Central memory CD4-positive, alpha-beta T cell (primary cell): ENCODE measurements around the gene SLC25A29.
"Not testable (repeated sequence)": the region's sequence is repeated elsewhere in the genome, so short reads cannot be mapped to it uniquely, and the experiment has no call there.

ENCODE experiments used
- DNase-seq: peaks from one replicate; pipeline ENCODE4 v3.0.0; 2022

The SLC25A29 gene

DNA sequence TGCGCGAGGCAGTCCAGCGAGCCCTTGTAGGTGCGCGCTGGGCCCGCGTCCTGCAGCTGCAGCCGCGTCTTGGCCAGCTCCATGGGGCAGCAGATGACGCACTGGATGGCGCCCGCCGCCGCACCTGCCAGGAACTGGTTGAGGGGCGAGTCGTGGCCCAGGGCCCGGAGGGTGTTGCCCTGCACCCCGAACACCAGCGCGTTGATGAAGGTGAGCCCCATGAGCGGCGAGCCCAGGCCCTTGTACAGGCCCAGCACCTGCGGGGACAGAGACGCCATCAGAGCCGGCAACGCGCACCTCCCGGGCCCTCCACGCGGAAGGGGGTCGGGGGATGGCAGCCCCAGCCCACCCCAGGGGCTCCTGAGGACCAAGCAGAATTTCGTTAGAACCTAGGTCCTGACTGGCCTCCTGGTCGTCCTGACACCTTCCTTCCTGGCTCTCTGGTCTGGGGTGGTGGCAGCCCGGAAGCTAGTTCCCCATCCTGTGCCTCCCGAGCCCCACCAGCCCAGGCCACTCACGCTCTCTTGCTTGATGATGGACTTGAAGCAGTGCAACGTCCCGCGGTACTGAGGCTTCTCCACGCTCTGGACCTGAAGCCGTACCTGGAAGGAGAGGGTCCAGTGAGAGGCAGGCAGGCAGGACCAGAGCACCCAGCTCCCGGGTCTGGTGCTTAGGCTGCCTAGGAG is 13.3 kb downstream of the SLC25A29 start:
- DNase-seq = no peak

DNA sequence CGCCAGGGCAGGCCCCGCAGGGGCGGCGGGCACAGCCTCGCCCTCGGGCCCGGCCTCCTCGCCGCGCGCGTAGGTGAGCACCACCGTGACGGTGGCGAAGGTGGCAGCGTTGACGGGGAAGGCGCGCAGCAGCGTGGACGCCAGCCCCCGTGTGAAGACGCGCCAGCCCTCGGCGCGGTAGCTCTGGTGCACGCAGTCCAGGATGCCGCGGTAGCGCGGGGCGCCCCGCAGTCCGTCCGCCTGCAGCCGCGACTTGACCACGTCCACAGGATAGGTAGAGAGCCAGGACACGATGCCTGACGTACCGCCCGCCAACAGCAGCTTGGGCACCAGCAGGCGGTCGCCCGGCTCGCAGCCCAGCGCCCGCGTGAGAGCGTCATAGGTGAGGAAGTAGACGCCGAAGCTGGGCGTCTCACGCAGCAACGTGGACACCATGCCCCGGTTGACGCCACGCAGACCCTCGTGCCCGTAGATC is 13.9 kb downstream of the SLC25A29 start:
- DNase-seq = no peak

DNA sequence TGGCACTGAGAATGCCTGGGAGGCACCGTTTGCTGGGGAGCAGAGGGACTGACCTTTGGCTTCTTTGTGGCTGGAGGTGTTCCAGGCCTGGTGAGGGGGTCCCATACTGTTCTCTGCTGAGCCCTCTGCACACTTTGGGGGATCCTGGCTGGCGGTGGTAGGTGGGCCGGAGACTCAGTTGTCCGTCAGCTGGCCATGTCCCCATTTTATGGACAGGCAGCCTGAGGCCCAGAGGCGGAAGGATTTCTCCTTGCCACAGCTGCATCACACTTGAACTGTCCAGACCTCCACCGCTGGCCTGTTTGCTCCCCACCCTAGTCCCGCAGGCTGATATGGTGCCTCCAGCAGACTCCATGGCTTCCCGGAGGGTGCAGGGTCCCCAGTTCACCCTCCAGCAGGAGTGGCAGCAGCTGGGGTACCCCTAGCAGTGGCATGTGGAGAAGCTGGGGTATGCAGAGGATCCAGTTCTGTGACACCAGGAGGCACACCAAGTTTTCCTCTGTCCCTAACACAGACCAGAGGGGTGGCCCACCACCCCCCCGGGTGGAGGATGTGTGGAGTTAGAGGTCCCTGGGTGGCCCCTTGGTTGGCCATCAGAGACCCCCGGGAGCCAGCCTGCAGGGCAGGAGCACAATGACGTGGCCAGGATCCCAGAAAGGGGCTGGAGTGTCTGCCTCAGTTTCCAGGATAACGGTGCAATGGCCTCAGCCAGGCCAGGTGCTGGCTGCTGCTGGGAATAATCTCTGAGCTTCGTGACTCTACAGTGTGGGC is 14.8 kb downstream of the SLC25A29 start:
- no peak for DNase-seq

DNA sequence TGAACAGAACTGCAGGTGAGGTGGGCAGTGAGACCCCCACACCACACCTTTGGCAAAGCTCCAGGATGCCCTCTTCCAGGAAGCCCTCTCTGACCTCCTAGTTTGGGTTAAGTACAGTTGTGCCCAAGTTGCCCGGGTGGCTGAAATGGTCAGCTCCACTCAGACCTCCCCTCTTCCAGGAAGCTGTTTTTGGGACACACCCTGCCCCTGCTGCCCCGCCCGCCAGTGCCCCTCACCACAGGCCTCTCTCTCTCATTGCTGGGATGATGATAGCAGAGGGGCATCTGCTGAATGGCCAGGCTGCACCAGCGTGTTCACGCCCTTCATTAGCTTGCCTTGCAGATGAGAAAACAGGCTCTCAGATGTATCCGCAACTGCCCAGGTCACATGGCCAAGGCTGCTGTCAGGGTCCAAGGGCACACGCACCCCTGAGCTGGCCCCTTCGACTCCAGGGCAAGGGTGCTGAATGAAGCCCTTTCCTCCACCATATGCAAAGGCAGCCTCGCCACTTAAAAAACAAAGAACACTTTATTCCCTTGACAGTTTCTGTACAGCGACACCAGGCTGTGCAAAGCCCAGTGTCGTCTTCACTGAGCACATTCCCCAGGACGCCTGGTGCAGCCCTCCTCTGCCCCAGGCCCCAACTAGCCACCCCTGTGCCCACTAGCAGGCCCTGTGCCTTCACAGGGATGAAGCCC is 15.5 kb downstream of the SLC25A29 start:
- DNase-seq = no peak

DNA sequence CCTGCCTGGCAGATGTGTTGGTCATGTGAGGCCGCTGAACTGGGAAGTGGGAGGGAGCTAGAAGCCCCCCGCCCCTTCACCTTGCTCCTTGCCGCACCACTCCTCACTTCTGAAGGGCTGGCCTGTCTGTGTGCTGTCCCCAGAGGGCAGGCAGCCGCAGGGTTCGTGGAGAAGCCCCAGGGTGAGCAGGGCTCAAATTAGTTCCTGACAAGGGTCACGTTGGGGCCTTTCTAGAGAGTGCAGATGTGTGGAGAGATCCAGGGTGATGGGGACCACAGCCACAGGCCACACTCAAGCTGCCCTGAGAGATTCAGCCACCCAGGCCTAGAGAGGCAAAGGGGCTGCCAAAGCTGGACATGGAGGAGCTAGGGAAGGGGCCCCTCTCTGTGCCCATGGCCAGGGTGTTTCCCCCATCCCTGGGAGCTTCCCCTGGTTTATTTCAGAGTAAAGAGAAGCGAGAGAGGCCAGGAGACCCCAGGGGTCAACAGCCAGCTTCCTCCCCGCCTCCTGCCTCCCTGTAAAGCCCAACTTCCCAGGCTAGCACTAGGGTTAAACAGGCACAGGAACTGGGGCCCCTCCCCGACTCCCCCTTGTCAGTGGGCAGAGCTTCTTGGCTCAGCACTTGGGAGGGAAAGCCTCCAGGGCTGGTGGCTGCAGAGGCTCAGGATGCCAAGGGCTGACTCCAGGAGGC is 16.2 kb downstream of the SLC25A29 start:
- no peak for DNase-seq

DNA sequence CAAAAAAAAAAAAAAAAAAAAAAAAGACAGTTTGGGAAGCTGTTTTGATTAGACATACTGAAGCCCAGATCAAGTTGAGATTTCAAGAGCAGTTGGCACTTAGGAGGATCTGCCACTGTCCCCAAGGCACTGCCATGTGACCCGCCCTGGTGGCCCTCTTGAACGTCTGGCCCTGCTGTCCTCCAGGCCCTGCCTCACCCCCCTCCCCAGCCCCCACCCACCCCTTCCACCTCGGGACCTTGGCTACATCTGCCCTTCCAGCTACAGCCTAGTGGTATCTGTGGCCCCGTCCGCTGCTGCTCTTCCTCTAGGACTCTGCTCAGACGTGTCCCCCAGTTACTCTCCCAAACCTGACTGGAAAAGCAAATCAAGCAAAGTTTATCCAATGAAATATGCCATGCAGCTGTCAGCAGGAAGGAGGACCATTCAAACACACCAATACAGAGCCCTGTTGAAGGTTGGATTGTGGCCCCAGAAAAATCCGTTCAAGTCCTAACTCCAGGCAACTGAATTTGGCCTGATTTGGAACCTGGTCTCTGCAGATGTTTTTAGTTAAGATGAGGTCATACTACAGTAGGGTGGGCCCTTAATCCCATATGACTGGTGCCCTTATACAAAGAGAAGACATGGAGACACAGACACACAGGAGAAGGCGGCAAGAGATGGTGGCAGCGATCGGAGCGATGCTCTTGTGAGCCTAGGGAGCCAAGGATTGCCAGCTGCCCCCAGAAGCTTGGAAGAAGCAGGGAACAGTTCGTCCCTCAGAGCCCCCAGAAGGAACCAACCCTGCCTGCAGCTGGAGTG is 17.7 kb downstream of the SLC25A29 start:
- DNase-seq = no peak

DNA sequence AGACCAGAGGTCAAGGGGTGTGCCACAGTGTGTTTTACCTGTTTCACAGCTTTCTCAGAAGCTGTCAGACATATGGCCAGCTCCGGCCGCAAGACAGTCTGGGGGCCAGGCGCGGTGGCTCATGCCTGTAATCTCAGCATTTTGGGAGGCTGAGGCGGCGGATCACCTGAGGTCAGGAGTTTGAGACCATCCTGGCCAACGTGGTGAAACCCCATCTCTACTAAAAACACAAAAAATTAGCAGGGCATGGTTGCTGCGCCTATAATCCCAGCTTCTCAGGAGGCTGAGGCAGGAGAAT is 18.3 kb downstream of the SLC25A29 start:
- DNase-seq = not testable (repeated sequence)

DNA sequence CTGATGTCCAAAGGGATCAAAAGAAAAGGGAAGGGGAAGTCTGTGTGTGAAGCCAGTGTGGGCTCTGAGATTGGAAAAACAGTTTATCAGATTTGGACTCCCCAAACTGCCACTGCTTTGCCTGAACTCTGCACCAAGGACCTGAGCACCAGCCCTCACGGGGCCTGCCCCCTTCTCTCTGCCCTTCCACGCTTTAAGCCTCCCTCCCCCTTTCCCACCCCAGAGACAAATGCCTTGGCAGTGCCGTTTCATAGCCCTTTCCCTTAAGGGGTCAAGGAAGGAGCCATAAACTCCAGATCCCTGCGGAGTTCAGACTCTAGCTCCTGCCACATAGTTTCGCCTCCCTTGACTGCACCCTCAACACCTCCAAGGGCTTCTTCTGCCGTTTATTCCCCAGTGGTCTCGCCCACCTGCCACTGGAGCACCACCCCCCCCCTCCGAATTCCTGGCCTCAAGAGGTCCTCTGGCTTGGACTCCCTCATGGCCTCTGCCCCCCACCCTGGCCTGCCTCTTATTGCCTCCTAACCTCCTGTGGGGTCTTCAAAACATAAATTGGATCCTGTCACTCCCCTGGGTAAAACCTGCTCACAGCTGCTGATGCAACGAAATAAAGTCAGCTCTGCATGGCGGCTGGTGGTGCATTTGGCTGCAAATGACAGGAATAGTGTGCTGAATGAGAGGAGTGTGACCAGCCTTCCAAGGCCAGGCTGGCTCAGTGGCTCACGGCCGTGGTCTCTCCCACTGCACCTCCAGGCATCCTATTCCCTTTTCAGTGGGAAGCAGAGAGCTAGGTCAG is 18.8 kb downstream of the SLC25A29 start:
- DNase-seq = no peak

DNA sequence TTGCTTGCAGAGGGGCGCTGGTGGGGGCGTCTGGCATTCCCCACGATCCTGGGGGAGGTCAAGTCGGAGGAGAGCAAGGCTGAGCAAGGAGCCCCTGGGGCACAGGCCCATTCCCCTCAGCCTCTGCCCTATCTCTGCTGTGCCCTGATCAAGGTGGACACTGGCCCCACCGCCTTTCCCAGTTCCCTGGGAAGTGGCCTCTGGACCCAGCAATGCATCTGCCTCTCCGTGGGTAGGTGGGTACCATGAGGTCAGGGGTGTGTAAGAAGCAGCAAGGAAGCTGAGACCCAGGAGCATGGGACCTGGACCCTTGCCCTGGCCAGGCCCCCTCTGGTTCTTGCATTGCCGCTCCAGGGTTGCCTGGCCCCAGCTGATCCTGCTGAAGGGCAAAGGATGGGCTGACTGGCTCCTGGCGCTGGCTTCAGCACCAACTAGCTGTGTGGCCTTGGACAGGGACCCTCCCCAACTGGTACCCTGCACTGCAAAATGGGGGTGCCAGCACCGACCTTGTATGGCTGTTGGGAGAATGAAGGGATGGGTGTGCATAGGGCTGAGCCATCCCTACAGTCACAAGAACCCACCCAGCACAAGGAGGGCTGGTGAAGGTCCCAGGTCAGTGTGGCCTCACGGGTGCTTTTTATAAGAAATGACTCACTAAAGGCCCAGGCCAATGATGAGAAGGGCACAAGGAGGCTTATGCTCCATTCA is 19.6 kb downstream of the SLC25A29 start:
- no peak for DNase-seq

DNA sequence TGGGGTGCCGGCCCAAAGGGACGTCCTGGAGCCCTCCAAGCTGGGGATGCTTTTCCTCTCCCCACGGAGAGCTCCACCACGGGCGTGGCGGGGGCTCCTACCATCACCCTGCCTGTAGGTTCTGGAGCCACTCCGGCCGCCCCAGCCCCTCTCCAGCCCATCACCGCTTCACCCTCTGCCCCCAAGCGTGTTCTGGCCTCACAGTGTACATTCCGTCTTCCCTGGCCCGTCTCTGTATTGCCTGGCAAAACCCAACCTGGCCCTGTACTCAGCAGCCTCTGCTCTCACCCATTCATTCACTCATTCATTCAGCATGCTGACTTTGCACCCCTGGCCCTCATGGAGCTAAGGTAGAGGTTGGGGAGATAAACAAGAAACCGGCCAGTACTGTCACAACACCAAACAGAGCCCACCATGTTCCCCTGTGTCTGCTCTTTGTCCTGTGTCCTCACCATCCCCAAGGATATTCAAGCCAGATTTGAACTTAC is 20.3 kb downstream of the SLC25A29 start:
- DNase-seq = no peak

DNA sequence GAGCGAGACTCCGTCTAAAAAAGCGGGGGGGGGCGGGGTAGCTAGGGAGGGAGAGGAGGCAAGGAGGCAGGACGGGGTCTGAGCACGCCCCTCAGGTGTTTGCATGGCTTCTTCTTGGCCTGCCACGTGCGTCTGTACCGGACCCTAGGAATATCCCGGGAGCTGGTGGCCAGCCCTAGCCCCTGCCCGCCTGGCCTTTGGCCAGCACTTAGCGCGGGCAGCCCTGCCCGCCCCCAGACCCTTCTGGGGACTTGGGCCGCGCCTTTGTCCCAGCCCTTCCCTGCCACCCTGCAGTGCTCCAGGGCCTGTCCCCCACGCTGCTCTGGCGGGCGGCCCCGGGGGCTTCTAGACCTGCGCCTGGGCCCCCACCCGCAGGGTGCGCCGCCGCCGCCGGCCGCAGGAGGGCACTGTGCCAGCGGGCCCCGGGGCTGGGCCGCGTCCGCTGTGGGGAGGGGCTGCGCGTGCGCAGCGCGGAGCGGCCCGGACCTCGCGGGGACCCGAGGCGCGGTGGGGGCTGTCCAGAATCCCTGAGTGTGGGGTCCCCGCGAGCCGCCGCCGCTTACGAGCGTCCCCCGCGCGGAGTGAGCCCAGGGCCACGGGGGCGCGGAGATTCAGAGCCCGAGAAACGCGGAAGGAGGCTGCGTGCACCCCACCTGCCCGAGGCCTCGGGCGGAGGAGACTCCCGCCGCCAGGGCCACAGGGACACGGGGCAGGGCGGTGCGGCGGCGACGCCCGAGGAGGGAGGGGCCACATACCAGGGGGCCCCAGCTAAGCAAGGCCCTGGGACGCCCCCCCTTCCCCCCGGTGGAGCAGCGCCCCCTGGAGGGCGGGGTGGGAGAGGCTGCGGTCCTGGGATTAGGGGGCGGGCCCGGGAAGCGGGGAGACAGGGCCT is 21.0 kb downstream of the SLC25A29 start:
- DNase-seq = peak; percentile 73

DNA sequence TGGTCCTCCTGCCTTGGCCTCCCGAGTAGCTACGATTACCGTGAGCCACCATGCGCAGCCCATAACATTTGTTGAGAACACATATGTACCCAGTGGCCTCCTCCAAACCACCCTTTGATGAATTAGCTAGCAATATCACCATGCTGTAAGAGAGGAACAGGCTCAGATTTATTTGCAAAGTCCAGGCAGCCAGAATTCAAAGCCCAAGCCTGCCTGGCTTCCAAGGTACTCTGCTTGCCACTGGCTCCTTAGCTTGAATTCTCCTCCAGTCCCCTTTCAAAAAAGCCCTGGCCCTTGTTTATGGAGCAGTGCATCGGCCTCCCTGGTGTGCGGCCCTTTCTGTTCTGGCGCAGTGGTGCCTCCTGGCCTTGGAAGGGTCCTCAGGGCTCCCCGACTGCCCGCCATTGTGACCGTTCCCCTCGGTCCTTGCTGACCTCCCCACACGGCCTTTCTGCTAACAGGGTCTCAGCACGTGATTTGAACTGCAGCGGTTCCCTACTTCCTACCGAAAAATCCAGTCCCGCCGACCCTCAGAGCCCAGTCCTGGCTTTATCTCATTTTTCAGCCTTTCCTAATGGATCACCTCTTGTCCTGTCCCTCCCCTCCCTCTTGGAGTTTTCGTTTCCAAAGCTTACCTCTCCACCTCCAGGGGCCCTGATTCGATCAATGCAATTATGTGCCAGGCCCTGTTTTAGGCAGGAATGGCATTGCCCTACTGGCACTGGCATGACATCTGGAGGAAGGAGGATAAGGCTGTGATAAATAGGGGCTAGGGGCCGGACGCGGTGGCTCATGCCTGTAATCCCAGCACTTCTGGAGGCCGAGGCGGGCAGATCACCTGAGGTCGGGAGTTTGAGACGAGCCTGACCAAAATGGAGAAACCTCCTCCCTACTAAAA is 22.0 kb downstream of the SLC25A29 start:
- DNase-seq = no peak

DNA sequence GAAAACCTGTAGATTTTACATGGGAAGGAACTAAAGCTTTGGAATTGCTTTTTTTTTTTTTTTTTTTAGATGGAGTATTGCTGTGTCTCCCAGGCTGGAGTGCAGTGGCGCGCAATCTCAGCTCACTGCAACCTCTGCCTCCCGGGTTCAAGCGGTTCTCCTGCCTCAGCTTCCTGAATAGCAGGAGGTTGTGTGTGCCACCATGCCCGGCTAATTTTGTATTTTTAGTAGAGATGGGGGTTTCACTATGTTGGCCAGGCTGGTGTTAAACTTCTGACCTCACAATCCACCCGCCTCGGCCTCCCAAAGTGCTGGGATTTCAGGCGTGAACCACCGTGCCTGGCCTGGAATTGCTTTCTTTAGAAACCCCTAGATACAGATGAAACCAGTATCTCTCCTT is 22.8 kb downstream of the SLC25A29 start:
- DNase-seq = not testable (repeated sequence)

DNA sequence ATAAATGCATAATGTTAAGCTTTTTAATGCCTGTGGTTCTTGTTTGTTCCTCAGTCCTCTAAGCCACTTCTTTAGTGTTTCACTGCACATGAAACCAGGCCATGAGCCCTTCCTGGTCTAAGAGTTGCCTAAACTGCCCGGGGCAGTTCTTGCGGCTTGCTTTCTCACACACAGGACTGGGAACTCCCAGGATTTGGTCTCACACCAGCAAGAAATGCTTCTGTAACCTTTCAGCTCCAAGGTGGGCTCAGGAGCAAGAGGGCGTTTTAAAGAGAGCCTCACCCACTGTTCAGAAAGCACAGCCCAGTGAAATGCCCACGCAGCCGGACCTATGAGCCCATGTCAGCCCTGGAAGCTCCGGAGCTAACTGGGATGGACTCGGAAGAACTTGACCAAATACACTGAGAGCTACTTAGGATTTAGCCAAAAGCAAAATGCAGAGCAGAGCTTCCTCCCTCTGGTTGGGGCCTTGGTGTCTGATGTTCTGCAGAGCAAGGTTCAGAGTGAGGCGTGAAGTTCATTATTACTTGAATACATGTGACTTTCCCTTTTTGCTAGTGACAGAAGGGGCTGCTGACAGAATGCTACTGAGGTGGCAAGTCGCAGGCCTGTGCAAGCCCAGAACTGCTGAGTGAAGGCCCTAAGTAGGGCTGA is 23.4 kb downstream of the SLC25A29 start:
- DNase-seq = no peak

DNA sequence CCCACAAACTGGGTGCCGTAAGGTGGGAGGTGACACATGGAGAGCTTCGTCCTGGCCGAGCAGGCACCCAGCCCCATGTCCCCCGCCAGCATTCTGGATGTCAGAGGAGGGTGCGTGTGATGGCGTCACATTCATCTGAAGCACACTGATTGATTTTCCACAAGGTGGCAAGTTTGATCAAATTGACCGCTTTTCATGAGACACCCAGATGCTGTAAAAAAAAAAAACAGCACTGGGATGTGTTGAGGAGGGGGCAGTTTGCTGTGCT is 24.2 kb downstream of the SLC25A29 start:
- no peak for DNase-seq

DNA sequence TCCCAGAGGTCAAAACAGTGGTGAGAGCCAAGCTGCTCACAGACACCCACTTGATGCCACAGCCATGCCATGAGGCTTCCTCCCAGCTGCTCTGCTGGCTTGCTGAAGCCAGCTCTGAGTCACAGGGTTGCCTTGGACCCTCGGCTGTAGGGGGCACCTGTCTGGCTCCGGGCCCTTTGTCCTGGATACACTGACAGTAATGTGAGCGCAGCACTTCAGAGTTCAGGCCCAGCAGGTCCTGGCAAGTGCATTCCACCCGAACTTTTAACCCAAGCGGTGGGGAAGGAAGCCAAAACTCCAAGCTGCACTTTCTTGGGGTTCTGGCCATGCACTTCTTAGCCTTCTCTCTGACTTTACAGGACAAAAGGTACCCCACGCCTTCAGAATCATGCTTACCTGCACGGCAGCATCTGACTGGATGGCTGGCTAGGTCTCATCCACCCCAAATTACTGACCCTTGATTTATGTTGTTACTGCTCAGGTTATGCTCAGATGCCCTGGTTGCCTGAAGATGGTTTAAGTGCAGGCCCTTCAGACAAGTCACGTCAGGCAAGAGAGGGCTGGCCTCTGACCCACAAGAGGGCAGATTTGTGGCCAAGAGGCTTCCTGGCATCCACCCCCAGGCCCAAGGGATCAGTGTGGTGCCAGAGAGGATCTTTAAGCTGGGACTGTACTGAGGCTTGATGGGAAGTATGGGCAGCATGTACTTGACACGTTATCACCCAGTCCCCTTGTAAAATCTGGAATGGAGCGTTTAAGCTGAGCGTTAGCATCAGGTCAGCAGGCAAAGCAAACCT is 24.8 kb downstream of the SLC25A29 start:
- no peak for DNase-seq

DNA sequence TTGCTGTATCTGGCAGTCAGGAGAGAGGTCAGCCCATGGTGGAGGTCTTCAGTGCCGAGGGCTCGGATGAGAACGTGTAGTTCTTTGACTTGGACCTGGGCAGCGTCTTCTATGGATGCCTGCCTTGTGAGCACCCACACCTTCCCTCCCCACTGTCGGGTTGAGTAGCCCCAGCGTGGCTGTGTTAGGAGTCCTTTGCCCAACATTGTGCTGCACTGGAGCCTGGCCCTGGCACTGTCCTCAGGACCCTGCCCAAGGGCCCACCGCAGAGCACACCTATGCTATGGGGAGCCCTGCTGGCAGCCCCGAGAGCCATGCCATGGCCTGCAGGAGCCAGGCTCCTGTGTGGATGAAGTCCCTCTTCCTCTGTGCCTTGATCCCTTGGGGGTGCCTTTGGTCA is 26.7 kb downstream of the SLC25A29 start:
- DNase-seq = no peak
